Gastroesophageal sphincter (tissue), 4 donors: ENCODE data around the gene WTIP. TPM values are rescaled to one million over a fixed set of nuclear protein-coding genes. Genes with fewer than 3 reads are reported as not detected.

ENCODE experiments used
- ATAC-seq: fragments of 150-250 bp; one replicate; pipeline ENCODE4 v1.9.1; 2016; ENCODE audit warnings: mild to moderate bottlenecking, moderate library complexity
- H3K27ac ChIP-seq, 4 donors: fragments of 200-600 bp; sonication (generic) in 3 of 4; 1 replicate in 3 of 4; 2 replicates in 1 of 4; pipeline ENCODE4 v1.5.1; 2016 to 2019
- H3K27me3 ChIP-seq: fragments of 200-600 bp; sonication (generic); one replicate; pipeline ENCODE4 v1.5.1; 2019
- H3K36me3 ChIP-seq, 2 donors: fragments of 200-600 bp; sonication (generic); one replicate each; pipeline ENCODE4 v1.5.1; 2019; ENCODE audit warnings: control low read depth in 1 of 2
- H3K4me1 ChIP-seq, 3 donors: fragments of 200-600 bp; sonication (generic); 1 replicate in 2 of 3; 2 replicates in 1 of 3; pipeline ENCODE4 v1.5.1; 2016 to 2019; ENCODE audit warnings: control low read depth in 2 of 3
- H3K4me3 ChIP-seq, 2 donors: fragments of 200-600 bp; sonication (generic); one replicate each; pipeline ENCODE4 v1.5.1; 2019; ENCODE audit warnings: mild to moderate bottlenecking in 1 of 2, moderate library complexity in 1 of 2
- H3K9me3 ChIP-seq, 3 donors: fragments of 200-600 bp; sonication (generic); one replicate each; pipeline ENCODE4 v1.5.1; 2017 to 2019; ENCODE audit warnings: control low read depth in 2 of 3
- EP300 ChIP-seq: sonication (generic); formaldehyde crosslinking; IDR thresholded peaks from one replicate; pipeline ENCODE4 v1.6.1; 2017; ENCODE audit warnings: antibody characterized with exemption, mild to moderate bottlenecking
- POLR2A ChIP-seq, 2 donors: fragments of 450-650 bp; IDR thresholded peaks; one replicate each; pipeline ENCODE4 v1.6.1; 2017; ENCODE audit warnings: antibody characterized with exemption in 2 of 2, mild to moderate bottlenecking in 2 of 2, moderate library complexity in 1 of 2
- POLR2AphosphoS5 ChIP-seq: sonication (generic); formaldehyde crosslinking; IDR thresholded peaks from one replicate; pipeline ENCODE4 v1.6.1; 2017; ENCODE audit warnings: antibody characterized with exemption
- WGBS, 2 donors: methylation state at CpG; one replicate each; pipeline ENCODE4 v1.1.5; 2018; ENCODE audit warnings: low coverage in 1 of 2; 5-methylcytosine and 5-hydroxymethylcytosine counted together
- total RNA-seq, 4 donors: library from RNA; depleted of rRNA; stranded (reverse); fragments of >200 nt; gene quantifications; one replicate each; pipeline ENCODE4 v1.1.0, GENCODE V29; 2016
- TF ChIP-seq, protein P1 (sequence below), 4 experiments: fragments of 200-600 bp in 2 of 4; fragments of 450-650 bp in 2 of 4; sonication (generic) in 1 of 4; IDR thresholded peaks; one replicate each; pipeline ENCODE4 v1.5.1; 2017 to 2019; ENCODE audit warnings: antibody characterized with exemption in 4 of 4, mild to moderate bottlenecking in 2 of 4, moderate library complexity in 2 of 4

Gene WTIP
- total RNA-seq, 4 donors from 2014 or later = 18.8 to 59.6 (median 43.6) TPM

DNA sequence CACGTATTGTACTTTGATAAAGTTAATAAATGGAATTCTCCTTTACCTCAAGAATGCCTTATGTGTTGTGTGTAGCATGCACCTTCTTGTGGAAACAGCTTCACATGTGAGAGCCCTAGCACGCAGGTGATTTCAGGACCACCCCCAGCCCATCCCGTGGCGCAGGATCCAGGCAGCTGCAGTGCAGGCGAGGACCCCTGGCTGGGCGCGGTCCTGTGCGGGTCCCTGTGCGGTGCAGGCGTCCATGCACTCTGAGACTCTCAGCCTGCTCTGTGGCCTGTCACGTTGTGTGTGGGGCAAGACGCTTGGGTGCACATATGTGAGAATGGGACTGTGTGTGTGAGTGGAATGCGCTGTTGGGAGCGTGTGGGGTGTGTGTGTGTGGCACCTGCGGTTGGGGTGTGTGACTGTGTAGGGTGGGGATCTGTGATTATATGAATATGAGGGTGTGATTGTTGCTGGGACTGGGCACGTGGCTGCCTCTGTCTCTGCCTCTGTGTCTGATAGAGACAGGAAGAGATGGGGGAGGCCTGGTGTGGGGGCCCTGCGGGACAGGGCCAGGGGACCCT lies 30.8 kb downstream of the WTIP start:
- Histone ChIP-seq H3K36me3 (no peaks in the 10 kb centered on the region), H3K27me3 (no peaks in the 10 kb centered on the region), H3K4me3 (no peak overlapping the region), H3K27ac (no peak overlapping the region), H3K4me1 (no peaks in the 10 kb centered on the region), H3K9me3 (no peaks in the 10 kb centered on the region)
- WGBS, 2 donors = 50 to 85% methylated on average over 1 to 6 of the region's 17 CpGs
- no peak for ATAC-seq
- TF ChIP-seq, protein P1, sequence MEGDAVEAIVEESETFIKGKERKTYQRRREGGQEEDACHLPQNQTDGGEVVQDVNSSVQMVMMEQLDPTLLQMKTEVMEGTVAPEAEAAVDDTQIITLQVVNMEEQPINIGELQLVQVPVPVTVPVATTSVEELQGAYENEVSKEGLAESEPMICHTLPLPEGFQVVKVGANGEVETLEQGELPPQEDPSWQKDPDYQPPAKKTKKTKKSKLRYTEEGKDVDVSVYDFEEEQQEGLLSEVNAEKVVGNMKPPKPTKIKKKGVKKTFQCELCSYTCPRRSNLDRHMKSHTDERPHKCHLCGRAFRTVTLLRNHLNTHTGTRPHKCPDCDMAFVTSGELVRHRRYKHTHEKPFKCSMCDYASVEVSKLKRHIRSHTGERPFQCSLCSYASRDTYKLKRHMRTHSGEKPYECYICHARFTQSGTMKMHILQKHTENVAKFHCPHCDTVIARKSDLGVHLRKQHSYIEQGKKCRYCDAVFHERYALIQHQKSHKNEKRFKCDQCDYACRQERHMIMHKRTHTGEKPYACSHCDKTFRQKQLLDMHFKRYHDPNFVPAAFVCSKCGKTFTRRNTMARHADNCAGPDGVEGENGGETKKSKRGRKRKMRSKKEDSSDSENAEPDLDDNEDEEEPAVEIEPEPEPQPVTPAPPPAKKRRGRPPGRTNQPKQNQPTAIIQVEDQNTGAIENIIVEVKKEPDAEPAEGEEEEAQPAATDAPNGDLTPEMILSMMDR (IDR thresholded peaks at IDR 0.05) = no peak
- no peak for TF ChIP-seq POLR2AphosphoS5
- no peak for TF ChIP-seq POLR2A (IDR thresholded peaks at IDR 0.05)
- TF ChIP-seq EP300 = no peak

DNA sequence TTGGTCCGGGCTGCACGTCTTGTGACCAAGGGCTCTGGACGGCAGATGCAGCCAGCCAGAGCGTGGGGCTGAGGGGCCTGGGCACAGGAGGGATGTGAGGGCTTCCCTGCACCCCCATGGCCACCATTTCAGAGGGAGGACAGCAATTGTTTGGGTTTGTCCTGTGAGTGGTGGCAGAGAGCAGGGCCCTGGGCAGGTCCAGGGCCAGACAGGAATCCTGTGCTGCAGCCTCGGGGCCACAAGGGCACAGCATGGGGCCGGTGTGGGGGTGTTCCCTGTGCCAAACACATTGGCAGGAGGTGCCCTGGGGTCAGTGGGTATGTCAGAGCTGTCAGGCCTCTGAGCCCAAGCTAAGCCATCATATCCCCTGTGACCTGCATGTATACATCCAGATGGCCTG lies 32.2 kb downstream of the WTIP start:
- Histone ChIP-seq H3K27me3 (no peaks in the 10 kb centered on the region), H3K4me3 (no peak overlapping the region), H3K9me3 (no peaks in the 10 kb centered on the region), H3K36me3 (no peaks in the 10 kb centered on the region), H3K27ac (no peak overlapping the region), H3K4me1 (no peaks in the 10 kb centered on the region)
- WGBS, 2 donors = 20% methylated on average over 1 of the region's 6 CpGs; no CpG with 5 or more reads in 1 of the 2 donors
- no peak for ATAC-seq
- TF ChIP-seq, protein P1 (IDR thresholded peaks at IDR 0.05) = no peak
- TF ChIP-seq POLR2AphosphoS5 (no peak), EP300 (no peak), POLR2A (IDR thresholded peaks at IDR 0.05) (no peak)

GRCh38 chr19:34519602-34520001 lies 38.0 kb downstream of the WTIP start:
- Histone ChIP-seq H3K4me3 (no peak overlapping the region), H3K36me3 (no peaks in the 10 kb centered on the region), H3K27me3 (no peaks in the 10 kb centered on the region), H3K9me3 (no peaks in the 10 kb centered on the region), H3K27ac (no peak overlapping the region), H3K4me1 (no peaks in the 10 kb centered on the region)
- no peak for TF ChIP-seq POLR2AphosphoS5
- TF ChIP-seq EP300 = no peak
- no peak for TF ChIP-seq POLR2A (IDR thresholded peaks at IDR 0.05)
- TF ChIP-seq, protein P1 (IDR thresholded peaks at IDR 0.05) = no peak
- no peak for ATAC-seq
- 45% methylated on average over 2 of the region's 2 CpGs for WGBS, 2 donors

DNA sequence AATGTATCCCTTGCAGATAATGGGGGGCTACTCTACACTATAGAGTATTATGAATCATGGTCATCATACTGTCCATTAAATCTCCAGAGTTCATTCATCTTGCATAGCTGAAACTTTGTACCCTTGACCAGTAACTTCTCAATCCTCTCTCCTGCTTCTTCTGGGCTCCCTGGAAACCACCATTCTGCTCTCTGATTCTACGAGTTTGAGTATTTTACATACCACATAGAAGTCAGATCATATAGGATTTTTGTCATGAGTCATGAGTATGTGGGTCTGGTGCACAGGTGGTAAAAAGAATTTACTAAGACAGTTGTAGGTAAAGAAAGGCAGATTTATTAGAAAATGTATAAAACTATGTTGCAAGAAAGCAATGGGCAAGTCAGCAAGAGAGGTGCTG lies 41.9 kb downstream of the WTIP start:
- no peak for ATAC-seq
- H3K27ac ChIP-seq = no peak overlapping the region
- no peaks in the 10 kb centered on the region for H3K36me3 ChIP-seq
- H3K4me1 ChIP-seq = no peaks in the 10 kb centered on the region
- TF ChIP-seq, protein P1 (IDR thresholded peaks at IDR 0.05) = no peak
- TF ChIP-seq EP300 (no peak), POLR2A (IDR thresholded peaks at IDR 0.05) (no peak), POLR2AphosphoS5 (no peak)
- no peaks in the 10 kb centered on the region for H3K27me3 ChIP-seq
- H3K4me3 ChIP-seq = no peak overlapping the region
- no peaks in the 10 kb centered on the region for H3K9me3 ChIP-seq
- 67 to 71% methylated on average over 1 of the region's 1 CpG for WGBS, 2 donors

DNA sequence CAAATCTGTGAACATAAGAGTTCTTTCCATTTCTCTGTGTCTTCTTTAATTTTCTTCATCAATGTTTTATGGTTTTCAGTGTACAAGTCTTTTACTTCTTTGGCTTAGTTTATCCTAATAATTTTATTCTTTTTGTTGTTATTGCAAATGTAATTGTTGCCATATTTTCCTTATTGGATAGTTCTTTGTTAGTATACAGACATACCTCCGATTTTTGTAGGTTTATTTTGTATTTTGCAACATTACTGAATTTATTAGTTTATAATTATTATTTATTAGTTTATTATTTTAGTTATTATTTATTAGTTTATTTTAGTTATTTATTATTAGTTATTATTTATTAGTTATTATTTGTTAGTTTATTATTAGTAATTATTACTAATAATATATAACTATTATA lies 43.4 kb downstream of the WTIP start:
- 80% methylated on average over 1 of the region's 1 CpG; no CpG with 5 or more reads in 1 of the 2 donors for WGBS, 2 donors
- no peak overlapping the region for H3K4me3 ChIP-seq
- ATAC-seq = no peak
- H3K9me3 ChIP-seq = no peaks in the 10 kb centered on the region
- no peaks in the 10 kb centered on the region for H3K4me1 ChIP-seq
- TF ChIP-seq, protein P1 (IDR thresholded peaks at IDR 0.05) = no peak
- no peak for TF ChIP-seq POLR2AphosphoS5
- no peaks in the 10 kb centered on the region for H3K27me3 ChIP-seq
- H3K36me3 ChIP-seq = no peaks in the 10 kb centered on the region
- no peak overlapping the region for H3K27ac ChIP-seq
